GM12891 (cell line): ENCODE measurements around the gene SIRT3.

Experiments
- POLR2A ChIP-seq: IDR thresholded peaks from 2 replicates; pipeline ENCODE4 v1.6.1; 2011; ENCODE audit warnings: low read depth, low read length, control low read depth
- POLR2AphosphoS5 ChIP-seq: IDR thresholded peaks from 2 replicates; pipeline ENCODE4 v1.6.1; 2011; ENCODE audit warnings: low read depth, low read length, control low read depth
- POU2F2 ChIP-seq: IDR thresholded peaks from 2 replicates; pipeline ENCODE4 v1.6.1; 2011; ENCODE audit warnings: low read depth, mild to moderate bottlenecking, control low read depth, low read length, moderate library complexity

DNA sequence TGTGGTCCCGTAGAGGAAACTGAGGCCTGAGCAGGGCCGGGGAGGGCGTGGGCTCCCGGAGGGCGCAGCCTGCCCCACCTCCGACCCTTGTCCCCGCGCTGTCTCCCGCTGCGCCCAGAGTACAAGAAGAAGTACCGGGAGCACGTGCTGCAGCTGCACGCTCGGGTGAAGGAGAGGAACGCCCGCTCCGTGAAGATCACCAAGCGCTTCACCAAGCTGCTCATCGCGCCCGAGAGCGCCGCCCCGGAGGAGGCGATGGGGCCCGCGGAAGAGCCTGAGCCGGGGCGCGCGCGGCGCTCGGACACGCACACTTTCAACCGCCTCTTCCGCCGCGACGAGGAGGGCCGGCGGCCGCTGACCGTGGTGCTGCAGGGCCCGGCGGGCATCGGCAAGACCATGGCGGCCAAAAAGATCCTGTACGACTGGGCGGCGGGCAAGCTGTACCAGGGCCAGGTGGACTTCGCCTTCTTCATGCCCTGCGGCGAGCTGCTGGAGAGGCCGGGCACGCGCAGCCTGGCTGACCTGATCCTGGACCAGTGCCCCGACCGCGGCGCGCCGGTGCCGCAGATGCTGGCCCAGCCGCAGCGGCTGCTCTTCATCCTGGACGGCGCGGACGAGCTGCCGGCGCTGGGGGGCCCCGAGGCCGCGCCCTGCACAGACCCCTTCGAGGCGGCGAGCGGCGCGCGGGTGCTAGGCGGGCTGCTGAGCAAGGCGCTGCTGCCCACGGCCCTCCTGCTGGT, 44.0 kb upstream of the SIRT3 start:
- TF ChIP-seq POLR2A (no peak), POU2F2 (no peak), POLR2AphosphoS5 (no peak)
